HEK293 (cell line): Measurements from ENCODE around the gene SUPT4H1.

Experiments used
- ZBTB21 ChIP-seq: fragments of 450-650 bp; formaldehyde crosslinking; IDR thresholded peaks from 2 replicates; pipeline ENCODE4 v1.5.1; 2017; ENCODE audit warnings: missing biosample characterization, missing genetic modification characterization
- ZNF146 ChIP-seq: fragments of 450-650 bp; formaldehyde crosslinking; IDR thresholded peaks from 2 replicates; pipeline ENCODE4 v1.5.1; 2016; ENCODE audit warnings: missing biosample characterization, missing genetic modification characterization
- ZNF274 ChIP-seq, 2 experiments: fragments of 200-500 bp in 1 of 2; fragments of 450-650 bp in 1 of 2; sonication (Bioruptor generic) in 1 of 2; formaldehyde crosslinking in 1 of 2; IDR thresholded peaks; 2 replicates each; pipeline versions ENCODE4 v1.5.1 to v1.6.1; 2014 to 2016; ENCODE audit warnings: borderline replicate concordance in 1 of 2, inconsistent platforms in 1 of 2, low read length in 1 of 2, missing biosample characterization in 1 of 2, missing genetic modification characterization in 1 of 2
- ZNF626 ChIP-seq: fragments of 450-650 bp; sonication (Bioruptor Pico); formaldehyde crosslinking; IDR thresholded peaks from 2 replicates; pipeline ENCODE4 v1.5.1; 2018; ENCODE audit warnings: missing biosample characterization, missing genetic modification characterization, inconsistent platforms
- ZNF701 ChIP-seq: fragments of 450-650 bp; formaldehyde crosslinking; IDR thresholded peaks from 2 replicates; pipeline ENCODE4 v1.5.1; 2016; ENCODE audit warnings: missing biosample characterization, missing genetic modification characterization
- TF ChIP-seq, protein P1 (sequence below): fragments of 450-650 bp; formaldehyde crosslinking; IDR thresholded peaks from 2 replicates; pipeline ENCODE4 v1.5.1; 2016; ENCODE audit warnings: missing biosample characterization, missing genetic modification characterization
- TF ChIP-seq, protein P2 (sequence below): fragments of 450-650 bp; formaldehyde crosslinking; IDR thresholded peaks from 2 replicates; pipeline ENCODE4 v1.5.1; 2016; ENCODE audit warnings: missing biosample characterization, missing genetic modification characterization
- TF ChIP-seq, protein P3 (sequence below): fragments of 450-650 bp; formaldehyde crosslinking; IDR thresholded peaks from 2 replicates; pipeline ENCODE4 v1.5.1; 2016; ENCODE audit warnings: missing biosample characterization, missing genetic modification characterization

DNA sequence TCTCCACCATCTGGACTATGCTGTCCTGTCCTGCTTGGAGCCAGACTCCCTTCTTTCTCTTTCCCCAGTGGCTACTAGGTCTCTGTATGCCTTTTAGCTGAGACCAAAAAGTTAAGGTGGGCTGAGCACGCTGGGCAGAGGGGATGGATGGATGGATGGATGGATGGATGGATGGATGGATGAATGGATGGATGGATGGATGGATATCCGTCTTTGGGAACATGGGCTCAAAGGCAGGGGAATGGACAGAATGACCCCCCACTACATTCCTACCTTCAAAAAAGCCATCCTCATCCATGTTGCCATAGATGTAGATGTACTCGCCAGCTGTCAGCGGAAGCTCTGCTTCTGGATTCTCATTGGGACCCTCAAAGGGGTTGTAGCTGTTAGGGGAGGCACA, 36.3 kb downstream of the SUPT4H1 start:
- TF ChIP-seq, protein P1, sequence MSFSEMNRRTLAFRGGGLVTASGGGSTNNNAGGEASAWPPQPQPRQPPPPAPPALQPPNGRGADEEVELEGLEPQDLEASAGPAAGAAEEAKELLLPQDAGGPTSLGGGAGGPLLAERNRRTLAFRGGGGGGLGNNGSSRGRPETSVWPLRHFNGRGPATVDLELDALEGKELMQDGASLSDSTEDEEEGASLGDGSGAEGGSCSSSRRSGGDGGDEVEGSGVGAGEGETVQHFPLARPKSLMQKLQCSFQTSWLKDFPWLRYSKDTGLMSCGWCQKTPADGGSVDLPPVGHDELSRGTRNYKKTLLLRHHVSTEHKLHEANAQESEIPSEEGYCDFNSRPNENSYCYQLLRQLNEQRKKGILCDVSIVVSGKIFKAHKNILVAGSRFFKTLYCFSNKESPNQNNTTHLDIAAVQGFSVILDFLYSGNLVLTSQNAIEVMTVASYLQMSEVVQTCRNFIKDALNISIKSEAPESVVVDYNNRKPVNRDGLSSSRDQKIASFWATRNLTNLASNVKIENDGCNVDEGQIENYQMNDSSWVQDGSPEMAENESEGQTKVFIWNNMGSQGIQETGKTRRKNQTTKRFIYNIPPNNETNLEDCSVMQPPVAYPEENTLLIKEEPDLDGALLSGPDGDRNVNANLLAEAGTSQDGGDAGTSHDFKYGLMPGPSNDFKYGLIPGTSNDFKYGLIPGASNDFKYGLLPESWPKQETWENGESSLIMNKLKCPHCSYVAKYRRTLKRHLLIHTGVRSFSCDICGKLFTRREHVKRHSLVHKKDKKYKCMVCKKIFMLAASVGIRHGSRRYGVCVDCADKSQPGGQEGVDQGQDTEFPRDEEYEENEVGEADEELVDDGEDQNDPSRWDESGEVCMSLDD (tag by site-specific recombination): no peak
- TF ChIP-seq ZNF146 (tag by site-specific recombination): no peak
- no peak for TF ChIP-seq ZBTB21 (tag by site-specific recombination)
- no peak for TF ChIP-seq ZNF274 (IDR thresholded peaks at IDR 0.05; ENCODE audit: low read length)
- TF ChIP-seq ZNF274 (tag by site-specific recombination; IDR thresholded peaks at IDR 0.05; ENCODE audit: borderline replicate concordance): no peak
- TF ChIP-seq, protein P2, sequence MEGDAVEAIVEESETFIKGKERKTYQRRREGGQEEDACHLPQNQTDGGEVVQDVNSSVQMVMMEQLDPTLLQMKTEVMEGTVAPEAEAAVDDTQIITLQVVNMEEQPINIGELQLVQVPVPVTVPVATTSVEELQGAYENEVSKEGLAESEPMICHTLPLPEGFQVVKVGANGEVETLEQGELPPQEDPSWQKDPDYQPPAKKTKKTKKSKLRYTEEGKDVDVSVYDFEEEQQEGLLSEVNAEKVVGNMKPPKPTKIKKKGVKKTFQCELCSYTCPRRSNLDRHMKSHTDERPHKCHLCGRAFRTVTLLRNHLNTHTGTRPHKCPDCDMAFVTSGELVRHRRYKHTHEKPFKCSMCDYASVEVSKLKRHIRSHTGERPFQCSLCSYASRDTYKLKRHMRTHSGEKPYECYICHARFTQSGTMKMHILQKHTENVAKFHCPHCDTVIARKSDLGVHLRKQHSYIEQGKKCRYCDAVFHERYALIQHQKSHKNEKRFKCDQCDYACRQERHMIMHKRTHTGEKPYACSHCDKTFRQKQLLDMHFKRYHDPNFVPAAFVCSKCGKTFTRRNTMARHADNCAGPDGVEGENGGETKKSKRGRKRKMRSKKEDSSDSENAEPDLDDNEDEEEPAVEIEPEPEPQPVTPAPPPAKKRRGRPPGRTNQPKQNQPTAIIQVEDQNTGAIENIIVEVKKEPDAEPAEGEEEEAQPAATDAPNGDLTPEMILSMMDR (tag by site-specific recombination): no peak
- TF ChIP-seq ZNF626 (tag by site-specific recombination): no peak
- TF ChIP-seq ZNF701 (tag by site-specific recombination): no peak
- TF ChIP-seq, protein P3, sequence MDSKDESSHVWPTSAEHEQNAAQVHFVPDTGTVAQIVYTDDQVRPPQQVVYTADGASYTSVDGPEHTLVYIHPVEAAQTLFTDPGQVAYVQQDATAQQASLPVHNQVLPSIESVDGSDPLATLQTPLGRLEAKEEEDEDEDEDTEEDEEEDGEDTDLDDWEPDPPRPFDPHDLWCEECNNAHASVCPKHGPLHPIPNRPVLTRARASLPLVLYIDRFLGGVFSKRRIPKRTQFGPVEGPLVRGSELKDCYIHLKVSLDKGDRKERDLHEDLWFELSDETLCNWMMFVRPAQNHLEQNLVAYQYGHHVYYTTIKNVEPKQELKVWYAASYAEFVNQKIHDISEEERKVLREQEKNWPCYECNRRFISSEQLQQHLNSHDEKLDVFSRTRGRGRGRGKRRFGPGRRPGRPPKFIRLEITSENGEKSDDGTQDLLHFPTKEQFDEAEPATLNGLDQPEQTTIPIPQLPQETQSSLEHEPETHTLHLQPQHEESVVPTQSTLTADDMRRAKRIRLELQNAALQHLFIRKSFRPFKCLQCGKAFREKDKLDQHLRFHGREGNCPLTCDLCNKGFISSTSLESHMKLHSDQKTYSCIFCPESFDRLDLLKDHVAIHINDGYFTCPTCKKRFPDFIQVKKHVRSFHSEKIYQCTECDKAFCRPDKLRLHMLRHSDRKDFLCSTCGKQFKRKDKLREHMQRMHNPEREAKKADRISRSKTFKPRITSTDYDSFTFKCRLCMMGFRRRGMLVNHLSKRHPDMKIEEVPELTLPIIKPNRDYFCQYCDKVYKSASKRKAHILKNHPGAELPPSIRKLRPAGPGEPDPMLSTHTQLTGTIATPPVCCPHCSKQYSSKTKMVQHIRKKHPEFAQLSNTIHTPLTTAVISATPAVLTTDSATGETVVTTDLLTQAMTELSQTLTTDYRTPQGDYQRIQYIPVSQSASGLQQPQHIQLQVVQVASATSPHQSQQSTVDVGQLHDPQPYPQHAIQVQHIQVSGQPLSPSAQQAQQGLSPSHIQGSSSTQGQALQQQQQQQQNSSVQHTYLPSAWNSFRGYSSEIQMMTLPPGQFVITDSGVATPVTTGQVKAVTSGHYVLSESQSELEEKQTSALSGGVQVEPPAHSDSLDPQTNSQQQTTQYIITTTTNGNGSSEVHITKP (tag by site-specific recombination): no peak
